Measurements from ENCODE around the gene LRP1B.

Gene LRP1B

DNA sequence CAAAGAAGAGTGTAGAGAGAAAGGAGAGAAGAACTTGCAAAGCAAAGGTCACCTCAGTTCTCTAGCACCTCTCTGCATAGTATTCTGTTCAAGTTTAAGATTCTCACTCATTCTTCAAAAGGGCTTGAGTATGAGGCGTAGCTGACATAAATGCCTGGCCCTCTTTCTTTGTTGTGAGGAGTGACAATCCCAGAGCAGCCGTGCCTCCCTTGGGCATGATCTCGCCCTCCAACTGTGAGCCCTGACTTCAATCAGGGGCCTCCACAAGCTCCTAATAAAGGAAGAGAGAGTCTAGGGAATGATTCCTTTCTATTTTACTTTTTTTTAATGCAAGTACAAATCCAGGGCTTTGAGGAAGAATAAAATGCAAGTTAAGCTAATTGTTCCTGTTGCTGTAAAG is 402.7 kb downstream of the LRP1B start:
- in situ Hi-C loops (cut with HindIII; ENCODE audit: low pct_unique_long_range_greater_than_20kb, low sequenced_read_pairs): no loop called here
- TF ChIP-seq JUND (IDR thresholded peaks at IDR 0.05; ENCODE audit: low read depth): no peak

GRCh38 chr2:141724426-141724825 is 406.4 kb downstream of the LRP1B start:
- in situ Hi-C loops (cut with HindIII; ENCODE audit: low pct_unique_long_range_greater_than_20kb, low sequenced_read_pairs): no loop called here
- no peak for DNase-seq (ENCODE audit: low read depth in 1 of 2, low spot score in 1 of 2)
- TF ChIP-seq JUND (IDR thresholded peaks at IDR 0.05; ENCODE audit: low read depth): no peak

More for the DNA sequence above, 402.7 kb downstream of the LRP1B start:
- no peak for DNase-seq (ENCODE audit: low read depth in 1 of 2, low spot score in 1 of 2)

DNA sequence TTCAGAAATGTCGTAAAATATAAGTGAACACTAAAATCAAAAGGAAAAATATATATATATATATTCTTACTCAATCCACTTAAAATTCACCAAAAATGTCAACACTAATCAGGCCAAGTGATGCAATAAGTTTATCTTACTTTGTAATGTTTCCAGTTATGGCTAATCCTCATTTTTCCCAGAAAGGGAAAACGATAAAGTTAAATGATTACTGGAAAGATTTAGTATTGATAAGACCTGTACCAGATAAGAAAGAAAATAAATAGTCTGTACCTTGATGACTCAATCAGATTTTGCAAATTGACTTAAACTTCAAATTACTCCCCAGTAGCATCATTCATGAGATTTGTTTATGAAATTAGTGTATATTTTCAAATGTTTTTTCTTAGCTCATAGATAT is 407.0 kb downstream of the LRP1B start:
- in situ Hi-C loops (cut with HindIII; ENCODE audit: low pct_unique_long_range_greater_than_20kb, low sequenced_read_pairs): no loop called here
- no peak for DNase-seq (ENCODE audit: low read depth in 1 of 2, low spot score in 1 of 2)
- TF ChIP-seq JUND (IDR thresholded peaks at IDR 0.05; ENCODE audit: low read depth): no peak

GRCh38 chr2:141720476-141720875 is 410.3 kb downstream of the LRP1B start:
- in situ Hi-C loops (cut with HindIII; ENCODE audit: low pct_unique_long_range_greater_than_20kb, low sequenced_read_pairs): no loop called here
- no peak for DNase-seq (ENCODE audit: low read depth in 1 of 2, low spot score in 1 of 2)
- no peak for TF ChIP-seq JUND (IDR thresholded peaks at IDR 0.05; ENCODE audit: low read depth)

DNA sequence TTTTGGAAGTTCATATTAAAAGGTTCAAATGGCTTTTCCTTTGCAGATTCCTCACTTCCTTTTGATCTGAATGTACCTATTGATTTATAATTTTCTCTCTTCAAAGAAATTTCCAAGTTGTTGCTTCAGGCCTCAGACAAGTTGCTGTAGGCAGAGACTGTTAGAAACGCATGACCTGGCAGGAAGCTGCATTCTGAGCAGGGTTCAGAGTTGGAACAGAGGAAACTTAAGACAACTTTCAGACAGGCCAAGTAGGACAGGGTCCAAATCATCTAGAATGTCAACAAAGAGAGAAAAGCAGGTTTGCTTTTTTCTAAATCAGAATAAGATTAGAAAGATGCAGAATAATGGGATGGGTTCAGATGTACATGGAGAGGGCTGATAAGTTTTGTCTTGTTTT is 416.3 kb downstream of the LRP1B start:
- TF ChIP-seq JUND (IDR thresholded peaks at IDR 0.05; ENCODE audit: low read depth): no peak
- in situ Hi-C loops (cut with HindIII; ENCODE audit: low pct_unique_long_range_greater_than_20kb, low sequenced_read_pairs): no loop called here
- no peak for DNase-seq (ENCODE audit: low read depth in 1 of 2, low spot score in 1 of 2)

DNA sequence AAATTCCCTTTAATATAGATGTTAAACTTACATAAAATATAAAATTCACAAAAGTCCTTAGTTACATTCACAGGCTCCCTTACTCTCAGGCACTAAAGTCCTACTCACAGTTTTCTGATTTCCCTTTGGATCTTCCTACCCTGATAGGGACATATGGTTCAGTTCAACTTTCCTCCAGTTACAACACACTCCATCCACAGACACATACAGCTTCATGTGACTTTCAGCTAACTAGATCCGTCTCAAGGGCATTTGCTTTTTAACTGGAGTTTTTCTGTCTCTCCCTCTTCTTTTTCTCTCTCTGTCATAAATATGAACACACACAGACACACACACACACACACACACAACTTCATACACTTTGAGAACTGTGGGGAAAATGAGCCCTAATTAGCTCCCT is 419.2 kb downstream of the LRP1B start:
- in situ Hi-C loops (cut with HindIII; ENCODE audit: low pct_unique_long_range_greater_than_20kb, low sequenced_read_pairs): no loop called here
- TF ChIP-seq JUND (IDR thresholded peaks at IDR 0.05; ENCODE audit: low read depth): no peak

GRCh38 chr2:141710589-141711239 is 420.1 kb downstream of the LRP1B start:
- no peak for TF ChIP-seq JUND (IDR thresholded peaks at IDR 0.05; ENCODE audit: low read depth)

More for the DNA sequence above, 419.2 kb downstream of the LRP1B start:
- no peak for DNase-seq (ENCODE audit: low read depth in 1 of 2, low spot score in 1 of 2)

DNA sequence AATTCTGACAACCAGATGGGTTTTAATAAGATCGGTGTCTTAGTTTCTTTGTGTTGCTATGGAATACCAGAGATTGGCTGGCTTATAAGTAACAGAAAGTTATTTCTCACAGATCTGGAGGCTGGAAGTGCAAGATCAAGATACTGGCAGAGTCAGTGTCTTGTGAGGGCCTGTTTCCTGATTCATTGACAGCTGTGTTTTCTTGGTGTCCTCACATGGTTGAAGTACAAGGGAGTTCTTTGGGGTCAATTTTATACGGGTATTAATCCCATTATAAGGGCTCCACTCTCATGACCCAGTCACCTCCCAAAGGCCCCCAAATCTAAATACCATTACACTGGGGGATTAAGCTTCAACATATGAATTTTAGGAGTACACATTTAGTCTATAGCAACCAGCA is 421.1 kb downstream of the LRP1B start:
- no peak for DNase-seq (ENCODE audit: low read depth in 1 of 2, low spot score in 1 of 2)
- in situ Hi-C loops (cut with HindIII; ENCODE audit: low pct_unique_long_range_greater_than_20kb, low sequenced_read_pairs): no loop called here
- TF ChIP-seq JUND (IDR thresholded peaks at IDR 0.05; ENCODE audit: low read depth): no peak

More at GRCh38 chr2:141710589-141711239, 420.1 kb downstream of the LRP1B start:
- in situ Hi-C loops (cut with HindIII; ENCODE audit: low pct_unique_long_range_greater_than_20kb, low sequenced_read_pairs): no loop called here
- DNase-seq (ENCODE audit: low read depth in 1 of 2, low spot score in 1 of 2): no peak

GRCh38 chr2:141707486-141707885 is 423.3 kb downstream of the LRP1B start:
- in situ Hi-C loops (cut with HindIII; ENCODE audit: low pct_unique_long_range_greater_than_20kb, low sequenced_read_pairs): no loop called here
- TF ChIP-seq JUND (IDR thresholded peaks at IDR 0.05; ENCODE audit: low read depth): no peak
- no peak for DNase-seq (ENCODE audit: low read depth in 1 of 2, low spot score in 1 of 2)

GRCh38 chr2:141704541-141704940 is 426.3 kb downstream of the LRP1B start:
- in situ Hi-C loops (cut with HindIII; ENCODE audit: low pct_unique_long_range_greater_than_20kb, low sequenced_read_pairs): no loop called here
- no peak for DNase-seq (ENCODE audit: low read depth in 1 of 2, low spot score in 1 of 2)
- TF ChIP-seq JUND (IDR thresholded peaks at IDR 0.05; ENCODE audit: low read depth): no peak

DNA sequence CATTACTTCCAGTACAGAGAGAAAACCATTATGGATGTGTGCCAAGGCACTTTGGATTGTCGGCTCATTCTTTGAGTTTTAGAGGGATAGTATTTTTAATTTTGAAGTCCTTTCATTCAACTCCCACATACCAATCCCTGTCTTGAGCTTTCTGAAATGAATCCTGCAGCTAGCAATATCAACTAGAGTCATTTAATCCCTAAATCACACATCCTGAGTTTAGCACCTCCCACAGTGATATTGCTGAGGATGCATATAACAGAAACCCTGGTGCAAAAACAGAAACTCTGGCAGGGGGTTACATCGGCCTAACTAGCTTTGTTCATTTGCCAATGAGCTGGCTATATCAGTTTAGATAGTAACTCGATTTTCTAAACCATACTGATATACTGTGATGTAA is 427.3 kb downstream of the LRP1B start:
- TF ChIP-seq JUND (IDR thresholded peaks at IDR 0.05; ENCODE audit: low read depth): no peak
- in situ Hi-C loops (cut with HindIII; ENCODE audit: low pct_unique_long_range_greater_than_20kb, low sequenced_read_pairs): no loop called here
- no peak for DNase-seq (ENCODE audit: low read depth in 1 of 2, low spot score in 1 of 2)

DNA sequence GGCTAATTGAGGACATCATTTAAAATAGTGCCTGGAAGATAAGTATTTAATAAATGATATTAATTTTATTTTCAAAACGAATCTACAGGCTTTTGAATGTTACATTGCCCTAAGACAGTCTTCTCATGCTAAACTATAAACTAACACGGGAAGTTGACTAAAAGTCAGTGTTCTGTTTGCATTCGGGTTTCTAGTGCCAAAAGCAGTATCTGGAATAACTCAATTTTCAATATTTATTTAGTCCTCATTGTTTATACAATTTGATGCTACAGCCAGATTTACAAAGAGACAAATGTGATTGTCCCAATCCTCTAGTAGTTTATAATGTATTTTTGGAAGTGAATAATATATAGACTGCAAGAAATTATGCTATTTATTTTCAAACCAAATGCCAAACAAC is 429.2 kb downstream of the LRP1B start:
- in situ Hi-C loops (cut with HindIII; ENCODE audit: low pct_unique_long_range_greater_than_20kb, low sequenced_read_pairs): no loop called here
- DNase-seq (ENCODE audit: low read depth in 1 of 2, low spot score in 1 of 2): no peak
- TF ChIP-seq JUND (IDR thresholded peaks at IDR 0.05; ENCODE audit: low read depth): no peak

GRCh38 chr2:141699573-141699972 is 431.2 kb downstream of the LRP1B start:
- peak in 1 of 2 experiments; percentile 1 for DNase-seq (ENCODE audit: low read depth in 1 of 2, low spot score in 1 of 2)
- TF ChIP-seq JUND (IDR thresholded peaks at IDR 0.05; ENCODE audit: low read depth): no peak
- in situ Hi-C loops (cut with HindIII; ENCODE audit: low pct_unique_long_range_greater_than_20kb, low sequenced_read_pairs): no loop called here

DNA sequence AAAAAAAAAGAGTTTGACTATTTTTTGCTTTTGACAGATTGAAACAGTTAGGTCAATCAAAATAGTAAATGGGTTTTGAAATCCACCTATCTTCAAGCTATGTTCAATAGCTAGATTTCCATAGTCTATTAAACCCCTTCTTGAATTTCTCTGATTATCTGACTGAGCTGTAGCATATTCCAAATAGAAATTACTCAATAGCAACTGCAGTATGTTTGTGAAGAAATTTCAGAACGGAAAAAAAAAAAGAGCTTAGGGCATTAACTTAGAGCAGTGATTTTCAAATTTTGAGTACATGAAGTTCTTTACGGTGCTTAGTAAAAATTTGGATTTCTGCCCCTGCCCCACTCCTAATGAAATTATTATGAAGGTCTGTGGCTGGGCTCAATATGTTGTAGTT is 432.3 kb downstream of the LRP1B start:
- in situ Hi-C loops (cut with HindIII; ENCODE audit: low pct_unique_long_range_greater_than_20kb, low sequenced_read_pairs): no loop called here
- no peak for DNase-seq (ENCODE audit: low read depth in 1 of 2, low spot score in 1 of 2)
- TF ChIP-seq JUND (IDR thresholded peaks at IDR 0.05; ENCODE audit: low read depth): no peak

All from T47D (cell line).